Vagina (tissue), 2 donors: ENCODE measurements around the gene PCGF2. TPM values are rescaled to one million over a fixed set of nuclear protein-coding genes. Genes with fewer than 3 reads are reported as not detected.

Source experiments
- DNase-seq, 2 donors: peaks; one replicate each; pipeline ENCODE4 v3.0.0-alpha.2; 2017; ENCODE audit errors: extremely low spot score in 2 of 2
- H3K27ac ChIP-seq: fragments of 200-600 bp; sonication (generic); one replicate; pipeline ENCODE4 v1.5.1; 2019
- H3K27me3 ChIP-seq: fragments of 200-600 bp; sonication (generic); one replicate; pipeline ENCODE4 v1.5.1; 2019
- H3K36me3 ChIP-seq, 2 donors: fragments of 200-600 bp; sonication (generic); one replicate each; pipeline ENCODE4 v1.5.1; 2017 to 2019
- H3K4me1 ChIP-seq: fragments of 200-600 bp; sonication (generic); one replicate; pipeline ENCODE4 v1.5.1; 2019
- H3K4me3 ChIP-seq, 2 donors: fragments of 200-600 bp; sonication (generic); 1 replicate in 1 of 2; 2 replicates in 1 of 2; pipeline ENCODE4 v1.5.1; 2016 to 2019
- H3K9me3 ChIP-seq: fragments of 200-600 bp; sonication (generic); one replicate; pipeline ENCODE4 v1.5.1; 2019
- POLR2A ChIP-seq, 2 donors: fragments of 450-650 bp; IDR thresholded peaks; one replicate each; pipeline ENCODE4 v1.6.1; 2017; ENCODE audit warnings: antibody characterized with exemption in 2 of 2, mild to moderate bottlenecking in 2 of 2, moderate library complexity in 2 of 2
- POLR2AphosphoS5 ChIP-seq, 2 donors: sonication (generic); formaldehyde crosslinking; IDR thresholded peaks; one replicate each; pipeline ENCODE4 v1.9.0; 2017; ENCODE audit warnings: antibody characterized with exemption in 2 of 2, mild to moderate bottlenecking in 2 of 2, low read depth in 1 of 2; ENCODE audit not compliant: insufficient read depth in 1 of 2
- intact Hi-C: fragments of 100-400 bp; cut with DNase I; formaldehyde crosslinking; loops from one replicate; pipeline ENCODE4 v1.15.1; 2023
- total RNA-seq: library from RNA; depleted of rRNA; stranded (reverse); fragments of >200 nt; gene quantifications from one replicate; pipeline ENCODE4 v1.2.3, GENCODE V29; 2016
- TF ChIP-seq, protein P1 (sequence below), 3 experiments: fragments of 450-650 bp in 2 of 3; fragments of 200-600 bp in 1 of 3; sonication (generic) in 1 of 3; IDR thresholded peaks; one replicate each; pipeline ENCODE4 v1.5.1; 2017 to 2019; ENCODE audit warnings: antibody characterized with exemption in 3 of 3, mild to moderate bottlenecking in 2 of 3, moderate library complexity in 2 of 3

PCGF2 gene
- total RNA-seq, 1 donor from 2014 or later: 25.8 TPM

DNA sequence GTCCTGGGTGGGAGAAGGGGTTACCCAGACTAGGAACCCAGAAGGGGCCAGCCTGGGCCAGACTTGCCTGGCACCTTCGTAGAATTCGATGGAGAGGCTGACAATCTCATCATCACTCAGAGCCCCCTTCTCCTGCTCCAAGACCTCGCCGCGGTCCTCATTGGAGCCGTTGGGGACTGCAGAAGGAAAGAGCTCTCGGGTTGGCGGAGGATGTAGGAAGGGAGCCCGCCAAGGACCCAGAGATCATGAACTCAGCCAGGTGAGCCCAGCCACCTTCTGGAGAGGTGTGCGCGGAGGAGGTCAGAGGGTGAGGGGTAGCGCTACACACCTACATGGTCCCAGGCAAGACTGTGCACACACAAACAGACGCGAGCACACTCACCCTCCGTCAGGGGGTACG lies 9.4 kb downstream of the PCGF2 start:
- Histone ChIP-seq H3K36me3 (peaks cover 0 to 30% of the 10 kb centered on the region in 2 donors), H3K4me3 (no peak overlapping the region), H3K27me3 (no peaks in the 10 kb centered on the region), H3K4me1 (peaks cover 42% of the 10 kb centered on the region), H3K27ac (no peak overlapping the region), H3K9me3 (no peaks in the 10 kb centered on the region)
- no peak for DNase-seq
- intact Hi-C loops: no loop called here
- no peak for TF ChIP-seq POLR2AphosphoS5 (IDR thresholded peaks at IDR 0.05; ENCODE audit: insufficient read depth in 1 of 2, low read depth in 1 of 2)
- no peak for TF ChIP-seq POLR2A (IDR thresholded peaks at IDR 0.05)
- TF ChIP-seq, protein P1, sequence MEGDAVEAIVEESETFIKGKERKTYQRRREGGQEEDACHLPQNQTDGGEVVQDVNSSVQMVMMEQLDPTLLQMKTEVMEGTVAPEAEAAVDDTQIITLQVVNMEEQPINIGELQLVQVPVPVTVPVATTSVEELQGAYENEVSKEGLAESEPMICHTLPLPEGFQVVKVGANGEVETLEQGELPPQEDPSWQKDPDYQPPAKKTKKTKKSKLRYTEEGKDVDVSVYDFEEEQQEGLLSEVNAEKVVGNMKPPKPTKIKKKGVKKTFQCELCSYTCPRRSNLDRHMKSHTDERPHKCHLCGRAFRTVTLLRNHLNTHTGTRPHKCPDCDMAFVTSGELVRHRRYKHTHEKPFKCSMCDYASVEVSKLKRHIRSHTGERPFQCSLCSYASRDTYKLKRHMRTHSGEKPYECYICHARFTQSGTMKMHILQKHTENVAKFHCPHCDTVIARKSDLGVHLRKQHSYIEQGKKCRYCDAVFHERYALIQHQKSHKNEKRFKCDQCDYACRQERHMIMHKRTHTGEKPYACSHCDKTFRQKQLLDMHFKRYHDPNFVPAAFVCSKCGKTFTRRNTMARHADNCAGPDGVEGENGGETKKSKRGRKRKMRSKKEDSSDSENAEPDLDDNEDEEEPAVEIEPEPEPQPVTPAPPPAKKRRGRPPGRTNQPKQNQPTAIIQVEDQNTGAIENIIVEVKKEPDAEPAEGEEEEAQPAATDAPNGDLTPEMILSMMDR (IDR thresholded peaks at IDR 0.05): no peak

DNA sequence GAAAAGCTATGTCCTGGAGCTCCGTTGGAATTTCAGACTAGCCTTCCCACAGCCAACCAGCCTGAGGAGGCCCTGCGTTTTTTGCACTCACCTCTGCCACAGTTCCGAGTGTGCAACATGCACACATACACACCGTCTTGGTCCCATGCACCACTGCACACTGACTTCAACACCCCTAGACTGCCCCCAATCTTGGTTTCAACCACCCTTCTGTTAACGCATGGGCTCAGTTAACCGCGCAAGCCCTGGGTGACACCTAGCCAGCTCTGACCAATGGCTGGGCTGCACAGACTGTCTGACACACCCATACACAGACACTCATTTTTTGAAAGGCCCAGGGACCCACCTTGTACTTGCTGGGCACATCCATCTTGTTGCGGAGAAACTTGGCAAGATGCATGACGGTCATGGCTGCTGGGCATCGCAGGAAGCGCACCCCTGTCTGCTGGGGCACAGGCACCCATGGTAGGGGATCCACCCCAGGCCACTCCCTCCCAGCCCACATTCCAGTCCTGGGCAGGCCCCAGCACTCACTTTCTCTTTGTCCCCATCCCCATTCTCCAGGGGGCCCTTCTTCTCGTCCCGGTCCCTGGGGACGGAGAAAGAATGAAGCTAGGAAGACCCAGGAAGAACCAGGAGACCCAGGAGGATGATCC lies 10.0 kb downstream of the PCGF2 start:
- Histone ChIP-seq H3K4me3 (no peak overlapping the region), H3K4me1 (peaks cover 42% of the 10 kb centered on the region), H3K36me3 (peaks cover 0 to 30% of the 10 kb centered on the region in 2 donors), H3K27ac (no peak overlapping the region), H3K27me3 (no peaks in the 10 kb centered on the region), H3K9me3 (no peaks in the 10 kb centered on the region)
- no peak for TF ChIP-seq POLR2AphosphoS5 (IDR thresholded peaks at IDR 0.05; ENCODE audit: insufficient read depth in 1 of 2, low read depth in 1 of 2)
- no peak for TF ChIP-seq POLR2A (IDR thresholded peaks at IDR 0.05)
- TF ChIP-seq, protein P1 (IDR thresholded peaks at IDR 0.05): no peak
- intact Hi-C loops: no loop called here
- no peak for DNase-seq

DNA sequence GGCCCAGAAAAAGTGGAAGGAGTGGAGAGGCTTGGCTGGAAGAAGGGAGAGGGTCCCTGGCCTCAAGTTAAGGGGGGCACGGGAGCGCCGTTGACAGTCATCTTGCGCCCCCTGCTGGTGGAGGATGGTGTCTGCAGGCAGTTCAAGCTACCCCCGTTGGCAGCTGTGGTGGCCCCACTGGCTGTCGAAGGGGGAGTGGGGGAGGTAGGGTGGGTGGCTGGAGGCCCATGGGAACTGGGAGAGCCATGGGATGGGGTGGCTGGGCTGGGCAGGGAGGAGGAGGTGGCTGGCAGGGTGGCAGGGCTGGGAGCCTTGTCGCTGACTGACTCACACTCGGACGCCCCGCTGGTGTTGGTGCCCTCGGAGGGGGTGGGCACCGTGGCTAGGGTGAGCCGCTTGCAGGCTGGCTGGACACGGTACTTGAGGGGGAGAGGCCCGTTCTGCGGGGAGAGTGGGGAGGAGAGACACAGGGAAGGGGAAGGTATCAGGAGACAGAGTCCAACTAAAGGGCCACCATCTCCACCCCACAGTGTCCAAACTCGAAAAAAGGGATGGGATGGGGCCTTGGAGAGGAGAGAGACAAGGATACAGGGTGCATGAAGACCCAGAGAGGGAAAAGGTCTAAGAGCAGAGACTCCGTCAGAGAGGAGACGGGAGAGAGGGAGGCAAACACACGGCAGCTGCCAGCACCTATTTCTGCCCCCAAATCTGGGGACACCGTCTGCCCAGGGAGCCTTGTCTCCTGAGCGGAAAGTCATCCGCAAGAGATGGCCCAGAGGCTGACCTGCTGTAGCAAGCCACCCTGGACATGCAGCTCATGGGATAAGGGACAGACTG lies 12.8 kb downstream of the PCGF2 start:
- TF ChIP-seq, protein P1 (IDR thresholded peaks at IDR 0.05): peak; percentile 93 to 97 (median 94)
- TF ChIP-seq POLR2AphosphoS5 (IDR thresholded peaks at IDR 0.05; ENCODE audit: insufficient read depth in 1 of 2, low read depth in 1 of 2) (no peak), POLR2A (IDR thresholded peaks at IDR 0.05) (no peak)
- H3K36me3 ChIP-seq: peaks cover 0 to 30% of the 10 kb centered on the region in 2 donors
- H3K9me3 ChIP-seq: no peaks in the 10 kb centered on the region
- intact Hi-C loops: loop anchor here (2.0 kb wide), 1 partner anchor 59 kb away; no protein-coding TSS in a partner anchor
- peaks cover 40% of the 10 kb centered on the region for H3K4me1 ChIP-seq
- no peak for DNase-seq
- no peak overlapping the region for H3K27ac ChIP-seq
- no peaks in the 10 kb centered on the region for H3K27me3 ChIP-seq
- H3K4me3 ChIP-seq: no peak overlapping the region

DNA sequence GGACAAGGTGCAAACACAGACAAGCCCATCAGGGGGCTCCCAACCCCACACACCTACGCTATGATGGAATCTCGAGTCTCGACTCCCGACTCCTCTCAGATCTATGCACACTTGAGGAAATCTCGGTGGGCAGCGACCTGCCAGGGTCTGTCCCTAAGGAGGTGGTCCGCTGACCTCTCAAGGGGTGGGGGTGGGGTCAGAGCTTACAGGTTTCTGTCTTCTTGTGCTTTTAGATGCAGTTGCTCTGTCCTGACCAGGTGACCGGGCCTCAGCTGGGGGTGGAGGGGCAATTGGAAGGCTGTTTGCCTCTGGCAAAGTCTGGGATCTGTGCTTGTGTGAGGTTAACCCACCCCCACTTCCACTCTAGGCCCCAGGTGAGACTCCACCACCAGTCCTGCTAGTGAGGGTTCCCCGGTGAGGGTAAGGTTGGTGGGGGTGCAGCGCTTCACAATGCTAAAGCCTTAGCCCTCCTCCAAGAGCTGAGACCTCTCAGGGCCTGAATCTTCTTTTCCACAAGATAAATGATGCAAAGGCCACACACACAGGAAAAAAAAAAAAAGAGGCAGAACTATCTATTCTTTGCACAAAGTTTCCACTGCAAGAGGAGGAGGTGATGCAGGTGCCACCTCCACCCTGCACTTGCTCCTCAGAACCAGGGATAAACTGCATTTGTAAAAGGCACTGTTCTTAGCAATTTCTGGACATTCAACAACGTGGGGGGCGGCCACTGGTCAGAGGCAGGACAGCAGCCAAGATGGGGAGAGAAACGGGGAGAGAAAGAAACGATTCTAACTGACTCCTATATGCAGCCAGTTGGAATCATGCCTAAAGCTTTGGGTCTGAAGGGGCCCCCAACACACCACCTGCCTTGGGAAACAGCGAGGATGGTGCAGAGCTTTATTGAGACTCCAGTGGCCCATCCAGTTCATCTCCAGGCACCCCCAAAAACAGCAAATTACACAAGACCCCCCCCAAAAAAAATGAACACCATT lies 13.9 kb downstream of the PCGF2 start:
- Histone ChIP-seq H3K4me3 (no peak overlapping the region), H3K36me3 (peaks cover 0 to 30% of the 10 kb centered on the region in 2 donors), H3K27me3 (no peaks in the 10 kb centered on the region), H3K9me3 (no peaks in the 10 kb centered on the region), H3K4me1 (peaks cover 46% of the 10 kb centered on the region), H3K27ac (no peak overlapping the region)
- TF ChIP-seq POLR2AphosphoS5 (IDR thresholded peaks at IDR 0.05; ENCODE audit: insufficient read depth in 1 of 2, low read depth in 1 of 2) (no peak), POLR2A (IDR thresholded peaks at IDR 0.05) (no peak)
- TF ChIP-seq, protein P1 (IDR thresholded peaks at IDR 0.05): no peak
- intact Hi-C loops: loop anchor here (2.0 to 5.0 kb wide), 2 partner anchors 42 to 57 kb away; no protein-coding TSS in a partner anchor
- no peak for DNase-seq
